Calu3 (cell line): ENCODE data around the gene CIAPIN1. TPM values are rescaled to one million over a fixed set of nuclear protein-coding genes. Genes with fewer than 3 reads are reported as not detected.
"Not testable (repeated sequence)": the region's sequence is repeated elsewhere in the genome, so short reads cannot be mapped to it uniquely, and the experiment has no call there.

Source experiments
- BruUV-seq: library from RNA; stranded (reverse); fragments of 400-500 nt; replicated peaks from 2 replicates; lab custom pipeline; 2021; lab: Mats Ljungman, UMichigan
- CTCF ChIA-PET: fragments of 300-600 bp; sonication (Branson Sonifier 250); formaldehyde crosslinking; loops from one replicate; lab custom pipeline; 2022; ENCODE audit warnings: antibody characterized with exemption; lab: Charles Lee
- DNase-seq: peaks from one replicate; pipeline ENCODE4 v3.0.0; 2022
- H3K27ac Mint-ChIP-seq: one replicate; pipeline ENCODE4 v1.8.0; 2022; ENCODE audit warnings: mixed read lengths; ENCODE audit not compliant: unreplicated experiment
- H3K27me3 Mint-ChIP-seq: one replicate; pipeline ENCODE4 v1.8.0; 2022; ENCODE audit warnings: mixed read lengths; ENCODE audit not compliant: unreplicated experiment
- H3K36me3 Mint-ChIP-seq: one replicate; pipeline ENCODE4 v1.8.0; 2022; ENCODE audit warnings: mild to moderate bottlenecking, moderate library complexity, mixed read lengths; ENCODE audit not compliant: insufficient read depth, unreplicated experiment
- H3K4me1 Mint-ChIP-seq: one replicate; pipeline ENCODE4 v1.8.0; 2022; ENCODE audit warnings: mild to moderate bottlenecking, low read depth, mixed read lengths; ENCODE audit not compliant: unreplicated experiment
- H3K4me3 Mint-ChIP-seq: one replicate; pipeline ENCODE4 v1.8.0; 2022; ENCODE audit warnings: mild to moderate bottlenecking, low read depth, moderate library complexity, mixed read lengths; ENCODE audit not compliant: unreplicated experiment
- H3K9me3 Mint-ChIP-seq: one replicate; pipeline ENCODE4 v1.8.0; 2022; ENCODE audit warnings: low read depth, mixed read lengths; ENCODE audit not compliant: unreplicated experiment
- CTCF ChIP-seq: fragments of 200-600 bp; IDR thresholded peaks from one replicate; pipeline ENCODE4 v1.8.0; 2022; ENCODE audit warnings: antibody characterized with exemption; ENCODE audit not compliant: unreplicated experiment
- intact Hi-C: fragments of 100-400 bp; cut with micrococcal nuclease; formaldehyde crosslinking; loops from one replicate; pipeline ENCODE4 v1.10.0; 2022; ENCODE audit not compliant: unreplicated experiment
- total RNA-seq: library from RNA; stranded (reverse); gene quantifications from 2 replicates; pipeline ENCODE4 v1.2.3, GENCODE V29; 2022

The CIAPIN1 gene
- total RNA-seq, 1 experiment from 2014 or later, result 77.2 TPM

GRCh38 chr16:57405097-57405496 is 42.1 kb downstream of the CIAPIN1 start:
- TF ChIP-seq CTCF, result no peak
- H3K36me3 Mint-ChIP-seq, result no peaks in the 10 kb centered on the region
- H3K9me3 Mint-ChIP-seq, result no peaks in the 10 kb centered on the region
- no peak for DNase-seq
- no peak overlapping the region for H3K27ac Mint-ChIP-seq
- intact Hi-C loops, result no loop called here
- BruUV-seq, result no TSS peak
- H3K4me1 Mint-ChIP-seq, result peaks cover 24% of the 10 kb centered on the region
- H3K4me3 Mint-ChIP-seq, result no peak overlapping the region
- H3K27me3 Mint-ChIP-seq, result peaks cover 23% of the 10 kb centered on the region
- CTCF ChIA-PET, result interaction anchor here (0.7 to 1.7 kb wide), 2 partner anchors 12 to 28 kb away, joined by 3 to 8 read pairs; no protein-coding TSS in a partner anchor

- DNase-seq, result no peak
- CTCF ChIA-PET, result interaction anchor here (1.7 kb wide), 1 partner anchor 13 kb away, joined by 8 read pairs; no protein-coding TSS in a partner anchor
- peaks cover 23% of the 10 kb centered on the region for H3K27me3 Mint-ChIP-seq
- BruUV-seq, result no TSS peak
- H3K4me3 Mint-ChIP-seq, result no peak within 1 kb of the TSS
- TF ChIP-seq CTCF, result no peak
- no peaks in the 10 kb centered on the region for H3K36me3 Mint-ChIP-seq
- intact Hi-C loops, result no loop called here
- H3K4me1 Mint-ChIP-seq, result peaks cover 15% of the 10 kb centered on the region
- H3K9me3 Mint-ChIP-seq, result no peaks in the 10 kb centered on the region
- H3K27ac Mint-ChIP-seq, result no peak within 1 kb of the TSS
Measured at GRCh38 chr16:57403965-57404817, 43.0 kb downstream of the CIAPIN1 start, which contains the start of gene CCL17. CCL17 (plus strand) TSS chr16:57404767; CDS start chr16:57413933, 9,166 bp downstream.

- no peak for TF ChIP-seq CTCF
- Mint-ChIP-seq H3K4me1 (peaks cover 11% of the 10 kb centered on the region), H3K9me3 (no peaks in the 10 kb centered on the region), H3K27me3 (peaks cover 23% of the 10 kb centered on the region), H3K27ac (no peak overlapping the region), H3K36me3 (no peaks in the 10 kb centered on the region), H3K4me3 (no peak overlapping the region)
- CTCF ChIA-PET, result interaction anchor here (0.6 kb wide), 2 partner anchors 60 to 282 kb away, joined by 3 to 5 read pairs; partner anchors contain the start of gene POLR2C
- DNase-seq, result no peak
- no TSS peak for BruUV-seq
- intact Hi-C loops, result no loop called here
Measured at GRCh38 chr16:57401943-57402640, 45.1 kb downstream of the CIAPIN1 start.

- H3K4me3 Mint-ChIP-seq, BruUV-seq, H3K36me3 Mint-ChIP-seq, DNase-seq, H3K27ac Mint-ChIP-seq, H3K27me3 Mint-ChIP-seq, intact Hi-C loops, H3K9me3 Mint-ChIP-seq, H3K4me1 Mint-ChIP-seq, CTCF ChIA-PET: not testable (repeated sequence)
Measured at GRCh38 chr16:57397493-57397892, 49.7 kb downstream of the CIAPIN1 start.
